Hypothalamus (tissue), 51 donors: ENCODE measurements around the gene LRRC38.
A peak's percentile ranks its signal among the peaks of the same experiment; 100 is the strongest.
"Not testable (repeated sequence)": the region's sequence is repeated elsewhere in the genome, so short reads cannot be mapped to it uniquely, and the experiment has no call there.

ENCODE experiments used
- DNase-seq, 51 donors: peaks; one replicate each; lab custom pipeline; 2025; lab: John Stamatoyannopoulos, UW

Gene LRRC38

GRCh38 chr1:13513895-13514546 lies at the start of gene LRRC38:
LRRC38 (minus strand) TSS chr1:13514003; CDS start chr1:13513593, 410 bp downstream.
- no peak for DNase-seq

GRCh38 chr1:13562981-13563380 lies 49.2 kb upstream of the LRRC38 start:
- DNase-seq, result not testable (repeated sequence)

GRCh38 chr1:13560541-13560940 lies 46.7 kb upstream of the LRRC38 start:
- DNase-seq, result no peak

- DNase-seq, result no peak
Observed at GRCh38 chr1:13556224-13556764, 42.5 kb upstream of the LRRC38 start.

GRCh38 chr1:13554798-13555197 lies 41.0 kb upstream of the LRRC38 start:
- no peak for DNase-seq

GRCh38 chr1:13550663-13551062 lies 36.9 kb upstream of the LRRC38 start:
- no peak for DNase-seq

- peak in 39 of 51 donors; percentile 3 to 78 (median 38) for DNase-seq
Observed at GRCh38 chr1:13549521-13549920, 35.7 kb upstream of the LRRC38 start.

GRCh38 chr1:13549021-13549420 lies 35.2 kb upstream of the LRRC38 start:
- no peak for DNase-seq

GRCh38 chr1:13548281-13548680 lies 34.5 kb upstream of the LRRC38 start:
- DNase-seq, result no peak

- no peak for DNase-seq
Observed at GRCh38 chr1:13546791-13547190, 33.0 kb upstream of the LRRC38 start.

- DNase-seq, result peak in 4 of 51 donors; percentile 6 to 47 (median 20)
Observed at GRCh38 chr1:13544221-13544556, 30.4 kb upstream of the LRRC38 start.

- DNase-seq, result peak in 42 of 51 donors; percentile 2 to 72 (median 46)
Observed at GRCh38 chr1:13543451-13544220, 29.8 kb upstream of the LRRC38 start.

GRCh38 chr1:13541435-13542215 lies 27.8 kb upstream of the LRRC38 start:
- no peak for DNase-seq

- peak in 29 of 51 donors; percentile 1 to 74 (median 36) for DNase-seq
Observed at GRCh38 chr1:13540866-13541265, 27.1 kb upstream of the LRRC38 start.

GRCh38 chr1:13539683-13540082 lies 25.9 kb upstream of the LRRC38 start:
- DNase-seq, result no peak

- no peak for DNase-seq
Observed at GRCh38 chr1:13538832-13539231, 25.0 kb upstream of the LRRC38 start.

- DNase-seq, result no peak
Observed at GRCh38 chr1:13536571-13536970, 22.8 kb upstream of the LRRC38 start.

- DNase-seq, result no peak
Observed at GRCh38 chr1:13535227-13535626, 21.4 kb upstream of the LRRC38 start.

GRCh38 chr1:13528320-13528719 lies 14.5 kb upstream of the LRRC38 start:
- no peak for DNase-seq

- no peak for DNase-seq
Observed at GRCh38 chr1:13523780-13524477, 10.1 kb upstream of the LRRC38 start.

GRCh38 chr1:13520985-13521384 lies 7.2 kb upstream of the LRRC38 start:
- no peak for DNase-seq
